Activated naive CD4-positive, alpha-beta T cell treated with Interleukin-2 at 50 U/mL for 16 hours (primary cell): Measurements from ENCODE around the gene PDLIM4.

ENCODE experiments used
- DNase-seq: peaks from one replicate; pipeline ENCODE4 v3.0.0-alpha.2; 2020

Gene PDLIM4

DNA sequence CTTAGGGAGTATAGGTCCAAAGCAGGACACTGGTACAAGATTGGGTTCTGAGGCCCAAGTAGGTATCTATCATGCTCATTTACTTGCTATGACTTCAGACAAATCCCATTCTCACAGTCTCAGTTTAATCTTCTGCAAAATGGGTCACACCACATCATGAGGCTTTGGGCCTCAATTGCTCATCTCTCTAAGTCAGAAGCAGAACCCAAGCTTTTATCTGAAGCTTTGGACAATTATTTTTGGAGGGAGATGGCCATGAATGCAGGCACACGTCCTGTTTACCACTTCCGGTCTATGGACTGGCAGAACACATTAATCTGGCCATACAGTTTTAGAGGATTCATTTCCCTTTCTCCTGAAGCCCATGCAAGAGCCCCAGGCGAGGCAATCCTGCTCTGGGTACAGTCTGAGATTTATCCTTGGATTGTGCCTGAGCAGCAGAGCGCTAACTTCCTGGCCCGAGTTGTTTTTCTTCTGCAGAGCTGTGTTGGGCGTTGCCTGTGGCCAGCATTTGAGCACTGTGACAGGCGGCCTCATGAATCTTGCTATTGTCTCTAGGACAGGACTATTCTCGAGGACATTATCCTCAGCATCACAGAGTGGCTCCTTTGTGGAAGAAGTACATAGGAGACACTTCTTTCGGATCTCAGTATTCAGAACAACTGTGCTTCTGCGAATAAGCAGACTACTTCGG, 52.8 kb downstream of the PDLIM4 start:
- DNase-seq = no peak

DNA sequence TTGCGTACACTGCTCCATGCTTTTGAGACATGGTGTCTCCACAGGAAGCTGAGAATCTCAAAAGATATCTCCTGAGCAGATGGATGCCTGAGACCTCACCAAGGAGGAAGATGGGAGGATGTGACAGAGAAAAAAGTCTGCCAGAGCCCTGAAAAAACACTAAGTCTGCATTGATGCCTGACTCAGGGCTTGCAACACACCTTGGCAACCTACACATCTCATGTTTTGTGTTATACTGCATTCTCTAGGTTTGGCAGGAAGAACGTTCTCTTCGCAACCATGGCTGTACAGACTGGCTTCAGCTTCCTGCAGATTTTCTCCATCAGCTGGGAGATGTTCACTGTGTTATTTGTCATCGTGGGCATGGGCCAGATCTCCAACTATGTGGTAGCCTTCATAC, 55.9 kb downstream of the PDLIM4 start:
- DNase-seq = no peak

DNA sequence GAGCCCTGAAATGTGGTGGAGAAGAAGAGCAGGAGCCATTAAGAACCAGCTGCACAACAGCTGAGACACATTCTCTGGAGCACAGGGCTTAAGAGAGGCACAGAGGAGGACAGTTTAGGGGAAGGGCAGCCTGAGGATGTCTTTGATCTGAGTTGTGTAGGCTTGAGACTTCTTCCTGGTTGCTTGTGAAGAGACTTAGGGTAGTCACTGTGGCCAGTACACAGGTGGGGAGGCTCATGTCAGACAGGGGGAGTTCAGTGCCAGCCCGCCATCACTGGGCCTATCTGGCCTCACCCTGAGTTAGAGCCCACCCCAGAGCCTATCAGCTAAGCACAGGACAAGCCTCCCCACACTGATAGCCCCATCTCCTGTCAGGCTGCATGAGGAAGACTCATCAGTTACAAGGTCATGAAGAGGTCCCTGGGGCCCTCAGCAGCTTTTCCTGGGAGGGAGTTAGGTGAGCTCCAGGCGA, 56.5 kb downstream of the PDLIM4 start:
- no peak for DNase-seq

DNA sequence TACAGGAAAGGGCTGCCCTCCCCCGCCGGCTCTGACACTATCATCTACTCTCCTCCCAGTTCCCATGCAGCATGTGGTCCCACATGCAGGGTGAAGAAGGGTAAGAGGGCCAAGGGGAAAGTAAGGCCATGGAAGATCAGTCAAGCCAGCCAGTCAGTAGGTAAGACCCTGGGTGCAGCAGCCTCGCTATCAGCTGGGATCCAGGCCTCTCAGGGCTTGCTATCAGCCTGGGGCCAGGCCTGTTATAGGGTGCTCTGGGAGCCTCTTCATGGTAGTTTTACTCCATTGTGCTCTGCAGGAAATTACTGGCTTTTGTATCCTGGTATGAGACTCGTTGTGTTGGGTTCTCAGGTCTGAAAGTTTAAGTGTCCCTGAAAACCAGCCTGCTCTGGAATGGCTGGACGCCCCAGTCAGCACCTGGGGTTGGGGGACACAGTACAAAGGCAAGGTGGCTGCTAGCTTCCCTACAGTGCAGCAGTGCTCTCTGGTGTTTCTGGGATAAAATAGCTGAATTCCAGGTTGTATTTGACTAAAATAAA, 58.1 kb downstream of the PDLIM4 start:
- no peak for DNase-seq

DNA sequence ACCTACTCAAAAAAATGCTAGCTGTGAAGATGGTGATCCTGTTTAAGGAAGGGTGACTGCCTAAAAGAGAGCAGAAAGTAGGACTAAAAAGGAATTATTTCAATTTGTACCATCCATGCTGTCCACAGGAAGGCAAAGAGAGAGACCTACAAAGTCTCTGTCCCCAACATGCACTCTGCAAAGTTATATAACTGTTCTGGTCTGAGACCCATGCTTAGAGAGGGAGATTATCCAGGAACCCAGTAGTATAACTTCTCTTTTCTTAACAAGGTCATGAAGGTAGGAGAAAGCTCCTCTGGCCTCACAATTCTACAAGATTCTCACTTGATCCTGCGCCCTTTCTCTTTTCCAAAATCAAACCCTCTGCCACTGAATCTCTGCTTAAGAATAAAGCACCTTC, 62.5 kb downstream of the PDLIM4 start:
- no peak for DNase-seq

DNA sequence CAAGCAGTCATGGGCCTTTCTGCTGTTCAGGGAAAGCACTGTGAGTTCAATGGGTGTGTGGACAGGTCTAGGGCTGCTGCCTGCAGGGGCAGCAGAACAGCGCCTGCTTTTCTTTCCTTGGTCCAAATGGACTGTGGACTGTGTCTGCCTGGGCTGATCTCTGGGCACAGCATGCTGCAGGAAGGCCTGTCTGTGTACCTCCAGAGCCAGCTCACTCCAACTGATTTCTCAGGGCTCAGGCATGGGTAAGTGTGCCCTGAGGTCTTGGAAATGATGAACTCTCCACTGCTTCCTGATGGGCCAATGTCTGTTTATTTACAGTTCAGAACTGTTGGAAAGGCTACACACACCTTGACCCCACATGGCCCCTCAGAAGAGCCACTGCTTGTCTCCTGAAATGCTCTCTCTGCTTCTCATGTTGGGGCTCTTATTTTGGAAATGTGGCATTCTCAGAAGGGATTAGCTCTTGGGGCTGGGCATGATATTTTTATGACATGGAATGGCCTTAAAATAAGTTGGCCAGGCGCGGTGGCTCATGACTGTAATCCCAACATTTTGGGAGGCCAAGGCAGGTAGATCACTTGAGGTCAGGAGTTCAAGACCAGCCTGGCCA, 63.7 kb downstream of the PDLIM4 start:
- no peak for DNase-seq

DNA sequence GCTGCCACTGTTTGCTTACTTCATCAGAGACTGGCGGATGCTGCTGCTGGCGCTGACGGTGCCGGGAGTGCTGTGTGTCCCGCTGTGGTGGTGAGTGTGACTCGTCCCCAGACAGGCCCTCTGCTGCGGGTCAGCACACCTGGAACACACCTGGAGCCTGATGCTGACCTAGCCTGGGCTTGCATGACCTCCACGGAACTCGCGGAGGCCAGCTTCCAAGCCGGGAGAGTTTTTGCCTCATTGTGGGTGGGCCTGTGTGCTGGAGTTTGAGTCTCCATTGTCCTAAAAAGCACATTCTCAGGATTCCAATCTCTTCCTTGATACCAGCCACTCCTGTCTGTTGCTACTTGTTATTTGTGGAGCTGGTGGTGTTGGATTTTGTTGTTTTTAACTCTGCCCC, 64.8 kb downstream of the PDLIM4 start:
- DNase-seq = no peak
